ENCODE measurements around the gene SCAF4.

Gene SCAF4

GRCh38 chr21:31713973-31714740, 17.8 kb downstream of the SCAF4 start:
- Histone ChIP-seq H3K9me3 (replicated peaks in 1 of 11) (peaks cover 0 to 4% (median 0%) of the 10 kb centered on the region in 11 experiments; a peak in 1 of 22 replicates), H3K9ac (no peak overlapping the region), H3K27ac (no peak overlapping the region), H3K36me3 (peaks cover 0 to 11% (median 5%) of the 10 kb centered on the region in 11 experiments; a peak in 11 of 22 replicates), H4K20me1 (peaks cover 95 to 100% (median 100%) of the 10 kb centered on the region in 11 experiments), H3K27me3 (no peaks in the 10 kb centered on the region), H3K4me3 (no peak overlapping the region), H3K4me1 (peaks cover 5 to 48% (median 17%) of the 10 kb centered on the region in 10 experiments; a peak in 16 of 20 replicates), H3K4me2 (peak overlapping the region in 1 of 11 experiments; percentile 39; a peak in 2 of 22 replicates)
- no peak for TF ChIP-seq Cebpa-rat (IDR thresholded peaks at IDR 0.05)

- TF ChIP-seq Cebpa-rat (IDR thresholded peaks at IDR 0.05) = no peak
- Histone ChIP-seq H3K27ac (no peak overlapping the region), H3K4me1 (peaks cover 8 to 55% (median 21%) of the 10 kb centered on the region in 10 experiments; a peak in 17 of 20 replicates), H3K9me3 (replicated peaks in 1 of 11) (no peaks in the 10 kb centered on the region), H3K36me3 (peaks cover 0 to 8% (median under 1%) of the 10 kb centered on the region in 11 experiments; a peak in 4 of 22 replicates), H3K4me2 (no peak overlapping the region), H3K9ac (no peak overlapping the region), H3K27me3 (no peaks in the 10 kb centered on the region), H4K20me1 (peaks cover 95 to 100% (median 100%) of the 10 kb centered on the region in 11 experiments), H3K4me3 (no peak overlapping the region)
These were observed 18.8 kb downstream of the SCAF4 start for GRCh38 chr21:31713115-31713514.

GRCh38 chr21:31711745-31712285, 20.1 kb downstream of the SCAF4 start:
- Histone ChIP-seq H3K27ac (no peak overlapping the region), H3K9ac (no peak overlapping the region), H3K4me2 (no peak overlapping the region), H4K20me1 (peaks cover 98 to 100% (median 100%) of the 10 kb centered on the region in 11 experiments), H3K9me3 (replicated peaks in 1 of 11) (no peaks in the 10 kb centered on the region), H3K4me1 (peaks cover 8 to 54% (median 20%) of the 10 kb centered on the region in 10 experiments; a peak in 17 of 20 replicates), H3K36me3 (peaks cover 0 to 11% (median 3%) of the 10 kb centered on the region in 11 experiments; a peak in 6 of 22 replicates), H3K27me3 (no peaks in the 10 kb centered on the region), H3K4me3 (no peak overlapping the region)
- no peak for TF ChIP-seq Cebpa-rat (IDR thresholded peaks at IDR 0.05)

- no peak for TF ChIP-seq Cebpa-rat (IDR thresholded peaks at IDR 0.05)
- H3K27ac ChIP-seq = no peak overlapping the region
- no peaks in the 10 kb centered on the region for H3K27me3 ChIP-seq
- H3K4me2 ChIP-seq = no peak overlapping the region
- peaks cover 0 to 13% (median 8%) of the 10 kb centered on the region in 11 experiments; a peak in 15 of 22 replicates for H3K36me3 ChIP-seq
- peaks cover 8 to 50% (median 18%) of the 10 kb centered on the region in 10 experiments; a peak in 17 of 20 replicates for H3K4me1 ChIP-seq
- peaks cover 98 to 100% (median 100%) of the 10 kb centered on the region in 11 experiments for H4K20me1 ChIP-seq
- H3K4me3 ChIP-seq = no peak overlapping the region
- H3K9me3 ChIP-seq (replicated peaks in 1 of 11) = no peaks in the 10 kb centered on the region
- H3K9ac ChIP-seq = no peak overlapping the region
These were observed 20.6 kb downstream of the SCAF4 start for GRCh38 chr21:31711326-31711725.

GRCh38 chr21:31710586-31710985, 21.3 kb downstream of the SCAF4 start:
- H4K20me1 ChIP-seq = peaks cover 98 to 100% (median 100%) of the 10 kb centered on the region in 11 experiments
- no peaks in the 10 kb centered on the region for H3K27me3 ChIP-seq
- H3K4me3 ChIP-seq = no peak overlapping the region
- H3K27ac ChIP-seq = no peak overlapping the region
- H3K9me3 ChIP-seq (replicated peaks in 1 of 11) = no peaks in the 10 kb centered on the region
- TF ChIP-seq Cebpa-rat (IDR thresholded peaks at IDR 0.05) = no peak
- no peak overlapping the region for H3K9ac ChIP-seq
- no peak overlapping the region for H3K4me2 ChIP-seq
- peaks cover 4 to 19% (median 14%) of the 10 kb centered on the region in 11 experiments; a peak in 18 of 22 replicates for H3K36me3 ChIP-seq
- H3K4me1 ChIP-seq = peaks cover 8 to 49% (median 18%) of the 10 kb centered on the region in 10 experiments; a peak in 17 of 20 replicates

- no peaks in the 10 kb centered on the region for H3K9me3 ChIP-seq (replicated peaks in 1 of 11)
- H3K27ac ChIP-seq = no peak overlapping the region
- H4K20me1 ChIP-seq = peaks cover 89 to 100% (median 97%) of the 10 kb centered on the region in 11 experiments
These were observed 23.4 kb downstream of the SCAF4 start for GRCh38 chr21:31708541-31708940.

GRCh38 chr21:31707499-31707898, 24.4 kb downstream of the SCAF4 start:
- H3K4me1 ChIP-seq = peaks cover 8 to 28% (median 18%) of the 10 kb centered on the region in 10 experiments; a peak in 17 of 20 replicates
- H3K27me3 ChIP-seq = no peaks in the 10 kb centered on the region
- no peak overlapping the region for H3K27ac ChIP-seq
- no peak overlapping the region for H3K4me3 ChIP-seq
- no peak overlapping the region for H3K9ac ChIP-seq
- H3K36me3 ChIP-seq = peaks cover 20 to 45% (median 42%) of the 10 kb centered on the region in 11 experiments; a peak in 21 of 22 replicates
- H4K20me1 ChIP-seq = peaks cover 78 to 100% (median 94%) of the 10 kb centered on the region in 11 experiments
- H3K9me3 ChIP-seq (replicated peaks in 1 of 11) = no peaks in the 10 kb centered on the region
- H3K4me2 ChIP-seq = no peak overlapping the region
- no peak for TF ChIP-seq Cebpa-rat (IDR thresholded peaks at IDR 0.05)

More at GRCh38 chr21:31708541-31708940, 23.4 kb downstream of the SCAF4 start:
- Histone ChIP-seq H3K4me2 (peak overlapping the region in 3 of 11 experiments; percentile 20 to 31 (median 22); a peak in 2 of 22 replicates), H3K4me3 (no peak overlapping the region), H3K4me1 (peaks cover 8 to 31% (median 18%) of the 10 kb centered on the region in 10 experiments; a peak in 17 of 20 replicates), H3K9ac (no peak overlapping the region), H3K27me3 (no peaks in the 10 kb centered on the region), H3K36me3 (peaks cover 10 to 35% (median 31%) of the 10 kb centered on the region in 11 experiments; a peak in 20 of 22 replicates)
- no peak for TF ChIP-seq Cebpa-rat (IDR thresholded peaks at IDR 0.05)

GRCh38 chr21:31706562-31706961, 25.4 kb downstream of the SCAF4 start:
- H4K20me1 ChIP-seq = peaks cover 71 to 100% (median 91%) of the 10 kb centered on the region in 11 experiments
- H3K4me2 ChIP-seq = no peak overlapping the region

GRCh38 chr21:31700040-31700439, 31.9 kb downstream of the SCAF4 start:
- Histone ChIP-seq H3K9ac (no peak overlapping the region), H3K4me1 (no peaks in the 10 kb centered on the region), H3K4me3 (no peak overlapping the region), H3K4me2 (no peak overlapping the region), H3K27me3 (no peaks in the 10 kb centered on the region), H4K20me1 (peaks cover 21 to 93% (median 49%) of the 10 kb centered on the region in 11 experiments; a peak in 20 of 22 replicates), H3K9me3 (replicated peaks in 1 of 11) (no peaks in the 10 kb centered on the region), H3K27ac (no peak overlapping the region), H3K36me3 (peaks cover 86 to 100% (median 99%) of the 10 kb centered on the region in 11 experiments)
- no peak for TF ChIP-seq Cebpa-rat (IDR thresholded peaks at IDR 0.05)

More at GRCh38 chr21:31706562-31706961, 25.4 kb downstream of the SCAF4 start:
- peaks cover 8 to 25% (median 18%) of the 10 kb centered on the region in 10 experiments; a peak in 17 of 20 replicates for H3K4me1 ChIP-seq
- no peak overlapping the region for H3K4me3 ChIP-seq
- H3K27me3 ChIP-seq = no peaks in the 10 kb centered on the region
- no peak overlapping the region for H3K9ac ChIP-seq
- no peak for TF ChIP-seq Cebpa-rat (IDR thresholded peaks at IDR 0.05)
- no peaks in the 10 kb centered on the region for H3K9me3 ChIP-seq (replicated peaks in 1 of 11)
- H3K36me3 ChIP-seq = peaks cover 28 to 55% (median 51%) of the 10 kb centered on the region in 11 experiments; a peak in 21 of 22 replicates
- H3K27ac ChIP-seq = no peak overlapping the region
